GM18867 (cell line): ENCODE measurements around the gene THADA.

Experiments
- ATAC-seq: cut with Tn5 transposase; IDR thresholded peaks from one replicate; pipeline ENCODE4 v1.9.1; 2021; ENCODE audit warnings: mild to moderate bottlenecking, moderate library complexity; ENCODE audit not compliant: unreplicated experiment

The THADA gene

DNA sequence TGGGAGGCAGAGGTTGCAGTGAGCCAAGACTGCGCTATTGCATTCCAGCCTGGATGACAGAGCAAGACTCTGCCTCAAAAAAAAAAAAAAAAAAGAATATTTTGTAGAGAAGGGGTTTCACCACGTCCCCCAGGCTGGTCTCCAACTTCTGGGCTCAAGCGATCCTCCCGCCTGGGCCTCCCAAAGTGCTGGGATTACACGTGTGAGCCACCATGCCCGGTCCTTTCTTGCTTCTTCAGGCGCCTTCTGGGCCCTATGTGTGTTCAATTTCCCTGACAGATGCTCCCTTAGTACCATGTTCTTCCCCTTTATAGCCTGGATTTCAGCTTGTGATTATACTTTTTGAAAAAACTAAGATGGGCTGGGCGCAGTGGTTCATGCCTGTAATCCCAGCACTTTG, 379.2 kb downstream of the THADA start:
- no peak for ATAC-seq

DNA sequence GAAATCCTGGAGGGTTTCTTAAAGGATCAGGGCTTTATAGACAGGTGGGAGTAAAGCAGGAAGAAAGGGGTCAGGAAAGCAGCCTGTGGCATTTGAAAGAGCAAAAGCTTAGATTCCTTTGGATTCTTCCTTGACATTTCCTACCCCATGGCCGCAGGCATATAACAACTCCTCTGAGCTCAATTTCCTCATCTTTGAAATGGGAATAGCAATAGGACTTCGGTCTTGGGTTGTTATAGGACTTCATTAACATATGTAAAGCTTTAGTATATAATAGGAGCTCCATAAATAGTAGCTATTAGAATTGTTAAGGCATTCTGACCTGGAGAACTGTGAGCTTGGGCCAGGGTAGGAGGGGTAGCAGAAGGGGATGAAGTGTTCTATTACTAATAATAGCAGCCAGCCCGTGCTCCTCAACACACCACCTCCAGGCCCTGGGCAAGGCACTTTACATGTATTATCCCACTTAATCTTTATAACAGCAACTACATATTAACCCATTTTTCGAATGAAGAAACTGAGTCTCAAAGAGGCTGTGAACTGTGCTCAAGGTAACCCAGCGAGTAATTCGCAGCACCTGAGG, 380.1 kb downstream of the THADA start:
- no peak for ATAC-seq

DNA sequence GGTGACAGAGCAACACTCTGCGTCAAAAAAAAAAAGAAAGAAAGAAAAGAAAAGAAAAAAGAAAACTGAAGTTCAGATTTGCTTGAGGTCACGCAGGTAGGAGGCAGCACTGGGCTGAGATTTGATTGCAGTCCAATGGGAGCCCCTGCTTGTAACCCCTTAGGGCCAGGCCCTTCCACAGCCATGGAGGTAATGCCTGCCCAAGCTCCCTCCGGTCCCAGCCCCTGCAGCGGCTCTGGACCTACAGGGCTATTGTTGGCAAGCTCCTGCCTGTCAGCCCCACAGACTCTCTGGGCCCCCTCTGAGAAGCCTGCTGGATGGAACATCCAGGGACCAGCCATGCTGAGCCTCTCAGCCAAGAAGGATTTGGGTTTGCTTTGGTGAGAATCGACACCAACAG, 381.6 kb downstream of the THADA start:
- ATAC-seq, result no peak

DNA sequence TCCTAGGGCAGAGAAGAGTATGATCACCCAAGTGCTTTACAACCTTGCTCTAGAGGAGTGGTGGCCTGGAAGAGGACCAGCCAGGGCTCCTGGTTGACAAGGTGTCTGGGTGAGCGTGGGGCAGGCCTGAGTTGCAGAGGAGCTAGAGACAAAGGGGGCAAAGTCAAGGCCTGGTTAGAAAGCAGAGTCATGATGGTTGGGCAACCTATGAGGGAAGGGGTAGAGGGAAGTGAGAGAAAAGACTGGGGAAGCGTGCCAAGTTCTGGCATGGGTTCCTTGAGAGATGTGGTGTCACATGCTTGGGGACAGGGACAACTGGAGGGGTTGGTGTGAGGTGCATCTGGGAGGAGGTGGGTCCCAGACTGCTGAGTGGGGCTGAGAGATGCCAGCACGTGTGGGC, 382.9 kb downstream of the THADA start:
- no peak for ATAC-seq

DNA sequence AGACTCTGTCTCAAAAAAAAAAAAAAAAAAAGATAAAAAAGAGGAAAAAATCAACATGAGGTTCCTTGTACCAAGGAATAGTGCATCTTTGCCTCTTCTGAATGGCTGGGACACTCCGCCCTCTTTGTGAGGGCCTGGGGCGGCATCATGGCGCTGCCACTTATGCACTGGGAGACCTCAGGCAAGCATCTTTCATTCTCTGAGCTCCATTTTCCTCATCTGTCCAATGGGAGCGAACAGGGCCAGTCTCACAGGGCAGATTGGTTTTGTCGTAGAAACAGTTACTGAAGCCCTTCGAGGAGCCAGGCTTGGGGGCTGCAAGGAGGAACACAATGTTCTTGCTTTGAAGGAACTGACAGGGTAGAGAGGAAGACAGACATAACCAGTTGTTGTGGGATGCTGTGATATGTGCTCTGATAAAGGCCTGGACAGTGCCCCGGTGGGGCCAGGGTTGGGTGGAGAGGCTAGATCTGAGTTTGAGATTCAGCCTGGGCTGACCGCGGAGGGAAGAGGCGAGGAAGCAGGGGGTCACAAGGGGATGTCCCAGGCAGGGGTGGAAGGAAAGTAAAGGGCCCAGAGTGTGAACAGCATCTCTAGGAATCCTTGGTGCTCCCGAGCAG, 383.5 kb downstream of the THADA start:
- ATAC-seq, result no peak

DNA sequence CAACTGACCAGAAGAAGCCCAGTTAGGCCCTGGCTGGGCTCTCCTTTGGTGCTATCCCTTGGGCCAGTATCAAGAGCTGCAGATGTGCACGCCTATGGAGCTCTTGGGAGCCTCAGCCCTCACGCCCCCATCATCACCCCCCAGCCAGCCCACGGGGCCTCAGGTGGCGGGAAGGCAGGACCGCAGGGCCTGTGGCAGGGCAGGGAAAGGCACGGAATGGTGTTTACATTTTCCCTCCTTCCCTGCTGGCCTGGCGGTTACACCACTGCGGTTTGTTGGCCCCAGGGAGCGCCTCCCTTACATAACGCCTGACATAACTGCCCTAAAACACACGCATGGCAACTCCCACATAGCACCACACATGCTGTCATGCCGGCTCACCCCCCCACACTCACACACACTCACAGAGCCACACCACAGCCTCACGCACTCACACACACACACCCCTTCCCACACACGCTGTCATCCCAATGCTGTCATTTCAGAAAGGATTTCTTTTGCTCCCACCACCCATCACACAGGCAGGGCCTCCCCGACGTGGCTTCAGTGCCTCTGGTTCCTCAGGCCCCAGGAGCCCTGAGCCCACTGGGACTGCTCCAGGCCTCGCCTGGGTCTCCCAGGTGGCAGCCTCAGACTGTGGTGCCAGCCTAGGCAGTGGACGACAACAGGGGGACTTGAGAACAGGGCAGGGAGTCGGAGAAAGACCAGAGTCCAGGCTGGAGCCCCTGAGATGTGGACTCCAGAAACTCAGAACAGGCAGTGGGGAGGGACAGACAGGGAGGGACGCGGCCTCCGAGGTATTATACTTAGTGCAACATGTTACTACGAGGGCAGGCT, 385.2 kb downstream of the THADA start:
- ATAC-seq, result no peak

DNA sequence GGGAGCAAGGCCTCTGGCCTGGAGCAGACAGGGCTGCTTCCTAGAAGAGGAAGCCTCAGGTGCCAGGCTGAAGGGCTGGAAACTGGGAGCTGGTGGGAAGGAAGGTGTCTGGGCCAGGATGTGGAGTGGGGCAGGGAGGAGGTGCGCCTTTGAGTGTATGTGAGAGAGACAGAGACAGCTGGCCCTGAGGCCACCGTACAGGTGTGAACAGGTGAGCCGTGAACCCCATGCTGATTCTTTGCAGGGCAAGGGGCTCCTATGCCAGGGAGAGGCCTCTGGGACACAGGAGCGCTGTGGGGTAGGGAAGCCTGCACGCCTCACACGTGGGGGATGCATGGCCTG, 385.7 kb downstream of the THADA start:
- ATAC-seq, result no peak

DNA sequence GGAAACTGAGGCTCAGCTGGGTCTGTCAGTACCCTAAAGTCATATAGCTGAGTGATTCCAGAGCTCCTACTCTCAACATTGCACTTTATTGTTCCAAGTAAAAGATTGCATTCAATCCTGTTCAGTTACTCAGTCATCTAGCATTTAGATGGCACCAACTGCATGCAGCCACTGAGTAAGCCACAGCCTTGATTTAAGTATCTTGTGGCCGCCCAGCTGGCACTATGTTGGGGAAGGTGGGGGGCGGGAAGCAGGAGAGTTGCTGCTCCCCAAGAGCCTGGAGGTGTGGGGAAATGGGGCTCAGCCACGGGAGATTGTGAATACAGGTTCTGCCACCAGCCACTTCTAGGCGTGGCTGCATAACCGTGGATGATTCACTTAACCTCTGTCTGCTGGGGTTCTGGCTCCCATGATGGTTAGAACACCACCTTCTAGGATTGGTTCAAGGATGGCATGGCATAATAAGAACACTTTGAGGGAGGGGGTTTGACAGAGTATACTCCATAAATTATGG, 386.6 kb downstream of the THADA start:
- no peak for ATAC-seq

DNA sequence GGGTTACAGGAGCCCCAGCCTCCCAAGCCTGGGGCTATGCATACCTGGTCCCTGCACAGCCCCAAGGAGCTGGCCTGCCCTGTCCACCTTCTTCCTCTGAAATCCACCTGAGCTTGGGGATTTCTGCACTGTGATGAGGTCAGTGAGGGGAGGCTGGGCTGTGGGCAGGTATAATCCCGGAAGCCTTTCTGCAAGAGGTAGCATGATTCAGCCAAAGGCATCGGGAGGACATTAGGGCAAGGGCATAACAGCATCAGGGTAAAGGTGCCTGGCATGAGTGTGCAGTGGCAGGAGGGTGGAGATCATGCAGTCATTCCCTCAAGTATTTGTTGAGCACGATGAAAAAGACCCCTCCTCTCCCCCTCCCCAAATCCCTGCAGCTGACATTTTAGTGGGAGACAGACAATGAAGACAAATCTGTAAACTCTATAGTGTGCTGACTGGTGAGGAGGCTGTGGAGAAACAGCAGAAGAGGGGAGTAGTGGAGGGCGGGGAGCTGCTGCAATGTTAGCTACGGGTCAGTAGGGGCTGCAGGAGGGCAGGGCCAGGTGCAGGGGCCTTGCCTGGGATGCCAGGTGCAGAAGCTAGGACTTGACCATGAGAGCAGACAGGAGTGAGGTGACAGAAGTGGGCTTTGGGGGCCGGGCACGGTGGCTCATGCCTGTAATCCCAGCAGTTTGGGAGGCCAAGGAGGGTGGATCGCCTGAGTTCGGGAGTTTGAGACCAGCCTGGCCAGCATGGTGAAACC, 388.1 kb downstream of the THADA start:
- ATAC-seq, result no peak

DNA sequence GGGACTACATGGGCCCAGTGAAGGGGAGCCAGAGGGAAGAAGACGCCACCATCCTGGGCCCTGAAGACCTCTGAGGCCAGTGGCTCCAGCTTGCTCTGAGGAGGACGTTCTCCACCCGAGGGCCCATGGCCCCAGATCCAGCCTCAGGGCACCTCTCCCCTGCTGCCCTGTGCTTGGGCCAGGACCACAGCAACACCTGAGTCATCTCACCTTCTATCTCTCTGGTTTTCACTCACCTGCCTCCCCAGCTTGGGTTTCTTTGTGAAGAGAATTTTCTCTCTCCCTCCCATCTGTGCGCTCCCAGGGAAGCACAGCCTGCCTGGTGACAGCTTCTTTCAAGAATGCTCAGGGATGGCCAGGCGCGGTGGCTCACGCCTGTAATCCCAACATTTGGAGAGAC, 389.2 kb downstream of the THADA start:
- no peak for ATAC-seq

DNA sequence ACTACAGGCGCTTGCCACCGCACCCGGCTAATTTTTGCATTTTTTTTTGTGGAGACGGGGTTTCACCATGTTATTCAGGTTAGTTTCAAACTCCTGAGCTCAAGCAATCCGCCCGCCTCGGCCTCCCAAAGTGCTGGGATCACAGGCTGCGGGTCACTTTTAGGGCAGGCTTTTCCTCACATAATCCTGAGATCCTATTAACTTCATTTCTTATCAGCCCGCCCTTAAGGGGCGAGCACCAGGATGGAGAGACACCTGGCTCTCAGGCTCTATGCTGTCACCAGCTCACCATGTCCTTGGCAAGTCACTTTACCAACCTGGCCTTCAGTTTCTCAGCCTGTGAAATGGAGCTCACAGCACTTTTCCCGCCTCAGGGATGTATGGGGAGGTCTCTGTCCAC, 392.5 kb downstream of the THADA start:
- ATAC-seq, result no peak

DNA sequence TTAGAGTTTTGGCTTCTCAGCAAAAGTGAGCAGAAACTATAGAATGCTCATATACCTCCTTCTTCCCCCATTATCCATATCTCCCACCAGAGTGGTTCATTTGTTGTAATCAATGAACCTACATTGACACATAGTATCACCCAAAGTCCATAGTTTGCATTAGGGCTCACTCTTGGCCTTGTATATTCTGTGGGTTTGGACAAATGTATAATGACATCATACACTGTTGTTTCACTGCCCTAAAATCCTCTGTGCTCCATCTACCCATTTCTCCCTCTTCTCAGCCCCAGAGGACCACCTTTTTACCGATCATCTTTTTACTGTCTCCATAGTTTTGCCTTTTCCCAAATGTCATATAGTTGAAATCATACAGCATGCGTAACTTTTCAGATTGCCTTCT, 393.5 kb downstream of the THADA start:
- no peak for ATAC-seq

DNA sequence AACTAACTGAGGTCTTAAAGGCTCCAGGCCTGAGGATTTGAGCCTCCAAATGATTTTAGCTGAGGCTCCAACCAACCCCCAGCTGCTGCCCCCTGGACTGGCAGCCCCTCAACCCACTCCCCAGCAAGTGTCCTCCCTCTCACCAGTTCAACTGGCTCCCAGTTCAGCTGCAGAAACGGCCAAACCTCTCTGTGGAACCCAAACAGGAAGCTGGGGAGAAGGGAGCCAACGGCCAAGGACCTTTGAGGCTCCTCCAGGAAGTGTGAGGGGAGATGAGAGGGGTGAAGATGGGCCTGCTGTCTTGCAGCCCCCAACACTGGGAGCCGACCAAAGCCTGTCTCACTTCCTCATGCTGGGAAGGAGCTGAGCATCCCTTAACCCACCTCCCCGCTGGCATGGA, 394.3 kb downstream of the THADA start:
- no peak for ATAC-seq

DNA sequence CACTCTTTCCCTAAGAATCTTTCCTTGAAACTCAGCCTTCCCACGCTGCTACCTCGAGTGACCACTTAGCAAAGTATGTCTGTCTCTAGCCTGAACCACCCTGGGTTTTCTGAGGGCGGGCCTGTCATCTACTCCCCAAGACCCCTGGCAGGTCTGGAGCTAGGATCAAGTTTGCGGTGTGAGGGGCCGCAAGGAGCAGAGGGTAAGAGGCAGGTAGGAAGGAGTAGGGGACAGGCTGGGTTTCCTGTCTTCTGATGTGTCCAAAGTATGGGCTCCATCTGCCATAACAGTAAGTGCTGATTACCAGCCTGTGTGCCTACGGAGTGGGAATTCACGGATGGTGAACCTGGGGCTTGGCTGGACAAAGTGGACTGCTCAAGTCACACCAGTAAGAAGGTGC, 394.8 kb downstream of the THADA start:
- no peak for ATAC-seq

DNA sequence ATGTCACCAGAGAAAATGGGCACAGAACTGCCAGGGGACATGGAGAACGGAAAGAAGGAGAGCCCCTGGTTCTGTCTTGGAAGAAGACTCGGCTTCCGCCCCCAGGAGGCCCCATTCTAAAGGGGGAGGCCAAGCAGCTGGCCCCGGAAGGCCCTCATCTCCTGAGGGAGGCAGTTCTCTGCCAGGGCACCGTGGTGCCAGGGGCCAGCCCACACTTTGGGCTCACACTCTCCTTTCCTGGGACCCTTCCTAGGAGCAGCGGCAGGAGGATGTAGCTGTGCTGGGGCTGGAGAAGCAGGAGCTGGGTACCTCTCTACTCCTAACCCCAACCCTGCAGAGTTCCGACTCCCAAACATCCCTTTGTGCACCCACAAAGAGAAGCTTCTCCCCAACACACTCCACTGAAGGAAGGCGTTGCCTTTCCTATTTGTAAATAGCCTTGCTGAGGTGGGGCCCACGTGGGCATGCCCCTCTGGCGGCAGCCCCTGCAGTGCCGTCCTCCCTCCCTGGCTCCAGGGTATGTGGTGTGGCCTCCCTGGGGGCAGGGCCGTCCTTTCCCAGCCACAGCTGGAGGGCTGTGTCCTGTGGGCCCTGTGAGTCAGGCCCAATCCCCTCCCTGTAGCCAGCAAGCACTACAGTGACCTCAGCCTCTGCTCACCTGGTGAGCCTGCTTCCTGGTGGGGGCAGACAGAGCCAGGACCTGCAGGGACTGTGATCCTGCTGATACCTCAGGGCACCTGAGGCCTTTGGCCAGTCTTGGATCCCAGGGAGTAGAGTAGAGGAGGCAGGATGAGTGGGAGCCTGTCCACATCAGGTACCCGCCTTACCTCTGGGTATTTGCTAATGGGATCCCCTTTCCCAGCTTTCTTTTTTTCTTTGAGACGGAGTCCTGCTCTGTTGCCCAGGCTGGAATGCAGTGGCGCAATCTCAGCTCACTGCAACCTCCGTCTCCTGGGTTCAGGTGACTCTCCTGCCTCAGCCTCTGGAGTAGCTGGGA, 396.0 kb downstream of the THADA start:
- no peak for ATAC-seq

DNA sequence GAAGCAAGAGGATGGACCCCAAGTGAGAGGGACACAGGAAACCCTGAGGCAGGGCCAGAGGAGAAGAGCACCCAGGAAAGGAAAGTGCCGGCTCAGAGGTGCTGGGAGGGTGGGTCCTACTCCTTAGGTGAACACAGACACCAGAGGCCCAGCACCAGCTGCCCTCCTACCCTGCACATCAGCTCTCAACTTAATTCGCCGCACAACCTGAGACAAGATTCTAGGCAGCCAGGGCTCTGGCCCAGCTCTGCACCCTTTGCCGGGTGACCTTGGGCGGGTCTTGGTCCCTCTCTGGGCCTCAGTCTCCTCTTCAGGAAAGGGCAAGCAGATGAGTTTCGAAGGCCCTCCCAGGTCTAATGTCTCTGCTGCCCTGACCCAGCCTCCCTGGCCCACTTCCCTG, 397.6 kb downstream of the THADA start:
- ATAC-seq, result no peak

DNA sequence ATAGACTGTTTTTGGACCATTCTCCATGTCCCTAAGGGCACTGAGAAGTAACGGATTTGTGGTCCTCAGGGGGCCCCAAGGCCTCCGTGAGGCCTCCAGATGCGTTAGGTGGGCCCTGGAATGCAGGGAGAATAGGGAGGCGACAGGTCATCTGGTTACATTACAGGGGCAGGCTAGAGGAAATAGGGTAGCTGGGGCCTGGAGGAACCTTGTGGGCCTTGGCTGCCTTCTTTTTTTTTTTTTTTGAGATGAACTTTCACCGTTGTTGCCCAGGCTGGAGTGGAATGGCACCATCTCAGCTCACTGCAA, 398.3 kb downstream of the THADA start:
- ATAC-seq, result no peak

DNA sequence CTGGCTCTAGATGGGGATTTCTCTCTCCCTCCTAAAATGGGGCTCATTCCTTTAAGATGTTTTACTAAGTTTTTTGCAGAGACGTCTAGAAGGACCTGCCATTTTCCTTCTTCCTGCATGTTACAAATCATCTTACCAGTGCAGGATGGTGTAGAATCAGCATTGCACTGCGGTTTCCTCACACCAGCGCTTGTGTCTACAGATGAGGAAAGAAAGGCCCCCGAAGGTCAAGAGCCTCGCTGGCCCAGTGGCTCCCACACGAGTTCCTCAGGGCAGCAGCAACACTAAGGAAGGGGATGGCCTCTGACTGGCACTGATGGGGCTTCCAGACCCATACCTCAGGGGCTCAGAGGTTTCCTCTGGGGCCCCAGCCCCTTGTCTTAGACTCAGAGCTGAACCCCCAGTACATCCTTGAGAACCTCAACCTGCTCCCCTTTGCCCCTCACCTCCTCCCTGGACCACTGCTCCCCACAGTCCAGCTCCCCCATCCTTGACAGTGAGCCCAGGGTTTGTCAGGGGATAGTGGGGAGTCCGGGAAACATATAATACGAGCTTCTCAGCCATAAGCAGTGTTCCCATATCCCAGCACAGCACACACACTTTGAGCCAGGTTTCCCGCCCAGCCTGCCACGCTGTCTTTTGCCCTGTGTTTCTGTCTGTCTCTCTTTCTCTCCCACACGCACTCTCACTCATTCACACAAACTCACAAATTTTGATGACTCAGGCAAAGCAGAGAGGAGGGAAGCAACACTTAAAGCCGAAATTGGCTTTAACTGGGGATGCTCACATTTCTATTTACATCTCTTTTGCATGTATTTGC, 398.9 kb downstream of the THADA start:
- ATAC-seq, result no peak

DNA sequence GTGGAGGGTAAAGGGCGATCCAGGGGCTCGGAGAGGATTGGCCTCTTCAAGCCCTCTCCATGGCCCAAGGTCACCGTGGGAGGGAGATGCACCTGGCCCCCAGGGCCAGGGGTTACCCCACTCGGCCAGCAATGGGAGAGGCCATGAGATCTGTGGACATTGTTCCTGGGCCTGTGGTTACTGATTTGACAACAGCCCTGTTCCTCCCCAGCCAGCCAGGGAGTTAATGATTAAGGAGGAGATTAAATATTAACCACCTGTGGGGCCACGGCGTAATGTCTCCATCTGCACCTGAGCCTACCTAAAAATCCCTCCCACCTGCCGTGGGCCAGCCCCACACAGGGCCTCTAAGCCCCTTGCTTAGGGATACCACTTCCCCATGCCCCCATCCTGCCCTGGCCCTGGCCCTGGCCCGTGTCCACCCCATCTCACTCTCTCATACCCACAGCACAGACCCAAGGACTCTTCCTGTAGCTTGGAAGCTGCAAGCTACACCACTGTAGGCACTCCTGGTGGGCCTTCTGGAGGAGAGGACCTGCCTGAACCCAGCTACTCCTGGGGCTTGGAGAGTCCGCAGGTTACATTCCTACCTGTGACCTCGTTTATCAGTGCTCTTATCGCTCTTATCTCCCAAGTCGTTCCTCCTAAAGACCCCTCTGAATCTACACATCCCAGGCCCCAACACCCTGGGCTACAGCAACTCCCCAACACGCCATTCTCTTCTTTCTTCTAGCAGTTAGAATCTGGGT, 401.5 kb downstream of the THADA start:
- no peak for ATAC-seq
